ENCODE measurements around the gene HSPA12B. TPM values are rescaled to one million over a fixed set of nuclear protein-coding genes. Genes with fewer than 3 reads are reported as not detected.

HSPA12B gene
- total and polyA plus RNA-seq, 2 donors from 2014 or later = 8.7 to 18.9 TPM

GRCh38 chr20:3767110-3767426 is 34.6 kb downstream of the HSPA12B start:
- no peaks in the 10 kb centered on the region for H3K36me3 ChIP-seq (ENCODE audit: control insufficient read depth in 2 of 3, insufficient read depth in 3 of 3, low read length in 3 of 3)
- peak overlapping the region; percentile 37 to 85 (median 54) for H3K4me3 ChIP-seq (ENCODE audit: low read length in 3 of 3)
- DNase-seq = no peak
- H3K9ac ChIP-seq (ENCODE audit: low read length in 3 of 3) = peak overlapping the region in 2 of 3 donors; percentile 46 to 51
- no peaks in the 10 kb centered on the region for H3K9me3 ChIP-seq (ENCODE audit: control insufficient read depth in 2 of 3, insufficient read depth in 1 of 3, low read length in 3 of 3)
- H3K4me1 ChIP-seq (ENCODE audit: control insufficient read depth in 2 of 3, insufficient read depth in 2 of 3, low read depth in 1 of 3, low read length in 3 of 3) = peaks cover 0 to 14% (median 4%) of the 10 kb centered on the region in 3 donors
- FAIRE-seq = no peak
- no peak overlapping the region for H3K27ac ChIP-seq (ENCODE audit: low read depth in 2 of 2, low read length in 2 of 2)
- intact Hi-C loops (cut with DNase I) = no loop called here
- H3K27me3 ChIP-seq (ENCODE audit: control insufficient read depth, insufficient read depth, low read length) = no peaks in the 10 kb centered on the region
- no peak for TF ChIP-seq CTCF (IDR thresholded peaks at IDR 0.05; ENCODE audit: borderline replicate concordance, extremely low read depth, insufficient read depth)

GRCh38 chr20:3767427-3768341 is 35.2 kb downstream of the HSPA12B start, which contains the start of gene ADISSP:
Gene ADISSP, minus strand, starts transcription at chr20:3767753. Its CDS starts 7,653 bp downstream, at chr20:3760100.
- DNase-seq (peak; percentile 97 to 100 (median 99)), FAIRE-seq (peak; percentile 90)
- Histone ChIP-seq H3K36me3 (ENCODE audit: control insufficient read depth in 2 of 3, insufficient read depth in 3 of 3, low read length in 3 of 3) (no peaks in the 10 kb centered on the region), H3K9ac (ENCODE audit: low read length in 3 of 3) (peak within 1 kb of the TSS; percentile 54 to 94 (median 81)), H3K27ac (ENCODE audit: low read depth in 2 of 2, low read length in 2 of 2) (peak within 1 kb of the TSS; percentile 87 to 91), H3K9me3 (ENCODE audit: control insufficient read depth in 2 of 3, insufficient read depth in 1 of 3, low read length in 3 of 3) (no peaks in the 10 kb centered on the region), H3K4me1 (ENCODE audit: control insufficient read depth in 2 of 3, insufficient read depth in 2 of 3, low read depth in 1 of 3, low read length in 3 of 3) (peaks cover 0 to 14% (median 4%) of the 10 kb centered on the region in 3 donors), H3K4me3 (ENCODE audit: low read length in 3 of 3) (peak within 1 kb of the TSS; percentile 73 to 88 (median 85)), H3K27me3 (ENCODE audit: control insufficient read depth, insufficient read depth, low read length) (no peaks in the 10 kb centered on the region)
- peak; percentile 1 for TF ChIP-seq CTCF (IDR thresholded peaks at IDR 0.05; ENCODE audit: borderline replicate concordance, extremely low read depth, insufficient read depth)
- intact Hi-C loops (cut with DNase I) = no loop called here

DNA sequence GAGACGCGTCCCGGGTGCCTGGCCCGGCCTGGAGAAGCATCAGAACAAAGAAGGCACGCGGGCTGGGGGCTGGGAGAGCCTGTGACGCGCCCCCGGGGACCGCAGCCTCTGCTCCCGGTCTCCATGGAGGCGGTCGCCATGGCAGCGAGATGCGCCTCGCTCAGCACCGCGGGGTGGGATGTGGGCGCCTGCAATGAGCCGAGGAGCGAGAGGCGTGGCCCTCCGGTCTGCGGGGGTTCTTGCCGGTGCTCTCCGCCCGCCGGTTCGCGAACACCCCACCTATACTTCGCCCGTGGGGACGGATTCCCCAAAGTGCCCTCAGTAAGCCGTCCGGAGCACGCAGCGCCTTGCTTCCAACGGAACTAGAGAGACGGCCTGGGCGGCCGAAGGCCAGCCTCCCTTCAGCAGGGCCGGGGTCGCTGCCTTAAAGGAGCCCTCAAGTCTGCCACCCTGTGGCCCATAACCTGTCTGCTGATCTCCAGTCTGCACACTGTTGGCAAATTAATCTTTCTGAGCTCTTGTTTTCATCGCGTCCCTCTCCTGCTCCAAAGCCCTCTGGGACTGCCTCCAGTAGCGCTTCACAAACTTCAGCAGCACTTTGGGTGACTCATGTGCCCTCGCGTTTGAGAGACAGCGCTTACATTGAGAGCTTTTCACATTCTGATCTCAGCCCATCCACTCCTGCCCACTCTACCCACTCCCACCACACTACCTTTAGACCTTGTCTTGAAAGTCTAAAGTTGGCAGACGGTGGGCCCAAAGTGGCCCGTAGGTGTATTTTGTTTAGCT is 36.1 kb downstream of the HSPA12B start:
- Histone ChIP-seq H3K27me3 (ENCODE audit: control insufficient read depth, insufficient read depth, low read length) (no peaks in the 10 kb centered on the region), H3K4me1 (ENCODE audit: control insufficient read depth in 2 of 3, insufficient read depth in 2 of 3, low read depth in 1 of 3, low read length in 3 of 3) (peaks cover 0 to 14% (median 4%) of the 10 kb centered on the region in 3 donors), H3K27ac (ENCODE audit: low read depth in 2 of 2, low read length in 2 of 2) (peak overlapping the region; percentile 87 to 91), H3K4me3 (ENCODE audit: low read length in 3 of 3) (peak overlapping the region; percentile 73 to 88 (median 85)), H3K9me3 (ENCODE audit: control insufficient read depth in 2 of 3, insufficient read depth in 1 of 3, low read length in 3 of 3) (no peaks in the 10 kb centered on the region), H3K9ac (ENCODE audit: low read length in 3 of 3) (peak overlapping the region in 2 of 3 donors; percentile 81 to 94), H3K36me3 (ENCODE audit: control insufficient read depth in 2 of 3, insufficient read depth in 3 of 3, low read length in 3 of 3) (no peaks in the 10 kb centered on the region)
- FAIRE-seq (no peak), DNase-seq (peak; percentile 83 to 92 (median 90))
- peak; percentile 38 for TF ChIP-seq CTCF (IDR thresholded peaks at IDR 0.05; ENCODE audit: borderline replicate concordance, extremely low read depth, insufficient read depth)
- intact Hi-C loops (cut with DNase I) = no loop called here

Measured in kidney (tissue), 14 donors.